GOT3 (cell line): ENCODE results near the gene EYS.
"Not testable (repeated sequence)": the region's sequence is repeated elsewhere in the genome, so short reads cannot be mapped to it uniquely, and the experiment has no call there.

Experiments
- DNase-seq: peaks from one replicate; lab custom pipeline; 2025; ENCODE audit warnings: mixed read lengths; lab: John Stamatoyannopoulos, UW

Gene EYS

GRCh38 chr6:64041373-64041772 lies 1665.7 kb downstream of the EYS start:
- DNase-seq: no peak

GRCh38 chr6:64040113-64040512 lies 1666.9 kb downstream of the EYS start:
- no peak for DNase-seq

- DNase-seq: no peak
Measured at GRCh38 chr6:64037427-64037826, 1669.6 kb downstream of the EYS start.

- no peak for DNase-seq
Measured at GRCh38 chr6:64034910-64035655, 1671.9 kb downstream of the EYS start.

GRCh38 chr6:64034291-64034690 lies 1672.7 kb downstream of the EYS start:
- DNase-seq: no peak

GRCh38 chr6:64030950-64031618 lies 1675.9 kb downstream of the EYS start:
- not testable (repeated sequence) for DNase-seq

- DNase-seq: no peak
Measured at GRCh38 chr6:64023693-64024092, 1683.3 kb downstream of the EYS start.

- DNase-seq: no peak
Measured at GRCh38 chr6:64014595-64014994, 1692.4 kb downstream of the EYS start.

- no peak for DNase-seq
Measured at GRCh38 chr6:64013011-64013410, 1694.0 kb downstream of the EYS start.

GRCh38 chr6:64012351-64013001 lies 1694.5 kb downstream of the EYS start:
- no peak for DNase-seq

GRCh38 chr6:64010666-64011065 lies 1696.4 kb downstream of the EYS start:
- no peak for DNase-seq

GRCh38 chr6:64010010-64010409 lies 1697.0 kb downstream of the EYS start:
- DNase-seq: no peak

- no peak for DNase-seq
Measured at GRCh38 chr6:64006246-64006645, 1700.8 kb downstream of the EYS start.

GRCh38 chr6:64000818-64001491 lies 1706.1 kb downstream of the EYS start:
- no peak for DNase-seq

- DNase-seq: no peak
Measured at GRCh38 chr6:63999613-64000012, 1707.4 kb downstream of the EYS start.

- DNase-seq: no peak
Measured at GRCh38 chr6:63998991-63999390, 1708.0 kb downstream of the EYS start.

GRCh38 chr6:63997734-63998133 lies 1709.3 kb downstream of the EYS start:
- DNase-seq: no peak

GRCh38 chr6:63997221-63997620 lies 1709.8 kb downstream of the EYS start:
- no peak for DNase-seq

GRCh38 chr6:63985223-63985622 lies 1721.8 kb downstream of the EYS start:
- no peak for DNase-seq

- DNase-seq: no peak
Measured at GRCh38 chr6:63975699-63976098, 1731.3 kb downstream of the EYS start.

GRCh38 chr6:63968650-63969049 lies 1738.4 kb downstream of the EYS start:
- no peak for DNase-seq

- DNase-seq: no peak
Measured at GRCh38 chr6:63964366-63964765, 1742.7 kb downstream of the EYS start.
